ENCODE data around the gene DOCK10.

DOCK10 gene

DNA sequence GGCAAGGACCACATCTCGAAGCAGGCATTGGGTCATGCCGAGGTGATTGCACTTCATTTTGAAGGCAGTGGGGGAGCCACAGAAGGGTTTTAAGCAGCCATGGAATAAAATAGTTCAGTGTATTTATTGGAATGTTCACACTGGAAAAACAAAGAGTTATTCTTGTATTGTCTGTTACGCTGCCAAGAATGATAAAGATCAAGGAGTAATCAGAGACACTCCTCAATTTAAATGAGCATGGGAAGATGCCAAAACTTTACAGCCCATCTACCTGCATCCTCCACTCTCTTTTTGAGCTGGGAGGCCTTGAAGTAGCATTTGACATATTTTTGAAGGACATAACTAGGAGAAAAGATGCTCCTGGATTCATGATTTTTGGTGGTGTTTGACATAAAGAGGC is 112.8 kb downstream of the DOCK10 start:
- no peak for TF ChIP-seq CTCF (IDR thresholded peaks at IDR 0.05; ENCODE audit: low read depth, low read length, missing control alignments)
- no peak overlapping the region for H3K4me3 ChIP-seq (replicated peaks; ENCODE audit: low read depth, low read length)

GRCh38 chr2:224927646-224928173 is 114.6 kb downstream of the DOCK10 start:
- DNase-seq (ENCODE audit: extremely low read depth, low read depth), result no peak
- TF ChIP-seq CTCF (IDR thresholded peaks at IDR 0.05; ENCODE audit: low read depth, low read length, missing control alignments), result no peak
- H3K4me3 ChIP-seq (replicated peaks; ENCODE audit: low read depth, low read length), result no peak overlapping the region

More for the DNA sequence above, 112.8 kb downstream of the DOCK10 start:
- no peak for DNase-seq (ENCODE audit: extremely low read depth, low read depth)

GRCh38 chr2:224927011-224927410 is 115.3 kb downstream of the DOCK10 start:
- TF ChIP-seq CTCF (IDR thresholded peaks at IDR 0.05; ENCODE audit: low read depth, low read length, missing control alignments), result no peak
- no peak overlapping the region for H3K4me3 ChIP-seq (replicated peaks; ENCODE audit: low read depth, low read length)
- DNase-seq (ENCODE audit: extremely low read depth, low read depth), result no peak

- no peak for TF ChIP-seq CTCF (IDR thresholded peaks at IDR 0.05; ENCODE audit: low read depth, low read length, missing control alignments)
- no peak overlapping the region for H3K4me3 ChIP-seq (replicated peaks; ENCODE audit: low read depth, low read length)
- no peak for DNase-seq (ENCODE audit: extremely low read depth, low read depth)
These were observed 116.5 kb downstream of the DOCK10 start for GRCh38 chr2:224925810-224926100.

- no peak for TF ChIP-seq CTCF (IDR thresholded peaks at IDR 0.05; ENCODE audit: low read depth, low read length, missing control alignments)
- DNase-seq (ENCODE audit: extremely low read depth, low read depth), result no peak
- no peak overlapping the region for H3K4me3 ChIP-seq (replicated peaks; ENCODE audit: low read depth, low read length)
These were observed 117.0 kb downstream of the DOCK10 start for GRCh38 chr2:224925061-224925809.

- DNase-seq (ENCODE audit: extremely low read depth, low read depth), result no peak
- TF ChIP-seq CTCF (IDR thresholded peaks at IDR 0.05; ENCODE audit: low read depth, low read length, missing control alignments), result no peak
- H3K4me3 ChIP-seq (replicated peaks; ENCODE audit: low read depth, low read length), result no peak overlapping the region
These were observed 117.6 kb downstream of the DOCK10 start for GRCh38 chr2:224924631-224925030.
